Astrocyte of the spinal cord (primary cell): ENCODE measurements around the gene EXOC4.

Experiments used
- DNase-seq: peaks from one replicate; pipeline ENCODE4 v3.0.0; 2011; ENCODE audit warnings: low read depth, low spot score
- H3K4me3 ChIP-seq: 2 replicates; pipeline ENCODE4 v1.5.1; 2011; ENCODE audit warnings: low read depth, mild to moderate bottlenecking, low read length, moderate library complexity
- in situ Hi-C: cut with HindIII; loops from 2 replicates; pipeline ENCODE4 v1.10.0; 2017; ENCODE audit warnings: low sequenced_read_pairs
- TF ChIP-seq, protein P1 (sequence below): IDR thresholded peaks from 2 replicates; pipeline ENCODE4 v1.5.1; 2012; ENCODE audit warnings: low read depth, mild to moderate bottlenecking, low read length, inconsistent platforms

The EXOC4 gene

DNA sequence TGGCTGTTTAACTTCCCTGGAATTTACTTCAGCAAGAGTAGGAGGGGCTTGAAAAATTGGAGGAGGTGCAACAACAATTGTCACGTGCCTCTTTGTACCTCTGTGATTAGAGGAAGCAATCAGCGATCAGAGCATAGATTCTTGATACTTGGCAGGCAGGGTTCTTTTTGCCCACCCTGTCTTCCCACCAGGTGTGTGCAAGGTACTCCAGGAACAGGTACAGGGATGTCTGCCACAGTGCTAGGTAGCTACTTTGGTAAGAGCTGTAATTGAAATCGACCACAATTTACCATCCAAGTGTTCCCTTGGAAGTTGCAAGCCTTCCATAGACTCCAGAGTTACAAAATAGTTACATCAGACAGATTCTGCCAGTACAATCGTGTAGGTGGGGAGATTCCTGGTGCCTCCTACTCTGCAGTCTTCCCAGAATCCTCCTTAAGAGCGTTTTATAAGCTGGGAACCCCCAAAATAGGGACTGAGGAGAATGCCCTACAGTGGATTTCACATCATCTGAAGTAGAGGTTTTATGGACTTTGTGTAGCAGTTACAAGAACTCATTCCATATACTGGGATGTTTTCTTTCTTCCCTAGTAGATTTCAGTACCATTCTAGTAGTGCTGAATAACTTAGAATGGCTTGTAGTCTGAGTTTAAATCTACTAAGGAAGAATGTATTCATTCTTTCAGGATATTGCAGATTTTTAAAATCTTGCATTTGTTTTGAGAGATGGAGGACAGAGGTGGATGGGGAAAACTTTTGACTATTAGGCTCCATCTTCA lies 101.9 kb downstream of the EXOC4 start:
- DNase-seq = peak; percentile 30
- TF ChIP-seq, protein P1, sequence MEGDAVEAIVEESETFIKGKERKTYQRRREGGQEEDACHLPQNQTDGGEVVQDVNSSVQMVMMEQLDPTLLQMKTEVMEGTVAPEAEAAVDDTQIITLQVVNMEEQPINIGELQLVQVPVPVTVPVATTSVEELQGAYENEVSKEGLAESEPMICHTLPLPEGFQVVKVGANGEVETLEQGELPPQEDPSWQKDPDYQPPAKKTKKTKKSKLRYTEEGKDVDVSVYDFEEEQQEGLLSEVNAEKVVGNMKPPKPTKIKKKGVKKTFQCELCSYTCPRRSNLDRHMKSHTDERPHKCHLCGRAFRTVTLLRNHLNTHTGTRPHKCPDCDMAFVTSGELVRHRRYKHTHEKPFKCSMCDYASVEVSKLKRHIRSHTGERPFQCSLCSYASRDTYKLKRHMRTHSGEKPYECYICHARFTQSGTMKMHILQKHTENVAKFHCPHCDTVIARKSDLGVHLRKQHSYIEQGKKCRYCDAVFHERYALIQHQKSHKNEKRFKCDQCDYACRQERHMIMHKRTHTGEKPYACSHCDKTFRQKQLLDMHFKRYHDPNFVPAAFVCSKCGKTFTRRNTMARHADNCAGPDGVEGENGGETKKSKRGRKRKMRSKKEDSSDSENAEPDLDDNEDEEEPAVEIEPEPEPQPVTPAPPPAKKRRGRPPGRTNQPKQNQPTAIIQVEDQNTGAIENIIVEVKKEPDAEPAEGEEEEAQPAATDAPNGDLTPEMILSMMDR = no peak
- in situ Hi-C loops = no loop called here
- H3K4me3 ChIP-seq = no peak overlapping the region

DNA sequence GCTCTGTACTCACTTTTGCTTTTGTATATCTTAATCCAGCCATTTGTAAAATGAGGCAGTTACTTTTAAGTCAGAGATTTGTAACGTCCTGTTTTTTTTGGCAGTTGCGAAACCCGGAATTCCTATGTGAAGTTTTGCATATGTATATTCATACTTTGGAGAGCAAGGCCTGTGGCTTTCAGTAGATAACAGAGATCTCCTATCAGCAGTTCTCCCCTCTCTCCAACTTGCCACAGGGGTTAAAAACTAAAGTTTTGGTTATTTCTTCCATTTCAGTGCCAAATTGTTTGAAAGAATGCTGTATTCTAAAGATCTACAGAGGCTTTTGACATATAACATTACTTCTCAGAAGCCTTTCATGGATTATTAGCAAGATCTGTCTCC lies 102.4 kb downstream of the EXOC4 start:
- TF ChIP-seq, protein P1 = no peak
- DNase-seq = peak; percentile 64
- in situ Hi-C loops = no loop called here
- H3K4me3 ChIP-seq = no peak overlapping the region

DNA sequence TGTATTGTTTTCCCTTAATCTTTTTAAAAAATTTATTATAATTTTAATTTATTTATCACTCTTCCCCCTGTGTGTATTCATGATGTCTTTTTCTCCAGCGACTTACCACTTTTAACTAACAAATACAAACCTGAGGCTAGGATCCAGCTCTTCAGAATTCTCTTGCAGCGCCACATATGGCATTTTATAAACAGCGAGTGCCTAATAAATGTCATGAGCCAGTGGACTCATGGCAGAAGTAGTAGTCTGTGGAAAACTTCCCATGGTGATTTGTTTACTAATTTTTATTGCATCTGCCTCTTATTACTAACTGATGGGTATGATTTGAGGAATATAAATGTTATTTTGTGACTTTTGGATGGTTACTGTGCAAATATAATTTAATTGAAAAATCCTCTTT lies 102.9 kb downstream of the EXOC4 start:
- DNase-seq = no peak
- in situ Hi-C loops = no loop called here
- TF ChIP-seq, protein P1 = no peak
- H3K4me3 ChIP-seq = no peak overlapping the region

DNA sequence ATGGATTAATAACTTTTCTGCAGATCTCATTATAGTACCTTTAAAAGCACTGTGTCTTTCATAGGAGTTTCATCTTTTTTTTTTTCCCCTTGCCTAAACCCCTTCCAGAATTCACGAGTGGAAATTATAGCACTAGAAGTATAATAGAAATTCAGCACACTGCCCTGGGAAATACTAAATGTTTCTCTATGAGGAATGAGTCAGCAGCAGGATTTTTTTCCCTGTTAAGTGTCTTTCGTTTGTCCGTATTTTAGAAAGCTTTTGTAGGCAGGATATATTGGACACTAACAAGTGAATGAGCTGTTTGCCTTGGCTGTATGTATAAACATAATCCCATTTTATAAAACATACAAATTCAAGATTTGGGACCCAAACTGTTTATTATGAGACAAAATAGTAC lies 105.8 kb downstream of the EXOC4 start:
- in situ Hi-C loops = no loop called here
- no peak overlapping the region for H3K4me3 ChIP-seq
- TF ChIP-seq, protein P1 = no peak
- DNase-seq = peak; percentile 47

DNA sequence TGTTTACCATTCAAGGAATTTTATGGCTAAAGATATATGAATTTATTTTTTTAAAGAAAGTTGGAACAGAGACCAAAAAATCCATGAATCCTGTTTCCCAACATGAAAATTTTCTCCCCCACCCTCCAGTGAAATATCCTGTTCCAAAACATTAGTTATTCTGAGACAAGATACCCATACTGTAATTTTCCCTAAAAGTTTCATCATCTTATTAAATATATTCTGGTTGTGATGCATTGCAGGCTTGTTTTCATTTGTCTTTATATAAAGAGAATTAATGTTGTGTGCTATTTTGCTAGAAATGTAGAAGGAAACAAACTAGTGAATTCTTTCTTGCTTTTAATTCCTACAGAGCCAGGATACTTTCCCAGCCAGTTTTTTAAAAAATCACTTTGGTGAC lies 106.6 kb downstream of the EXOC4 start:
- in situ Hi-C loops = no loop called here
- no peak overlapping the region for H3K4me3 ChIP-seq
- TF ChIP-seq, protein P1 = no peak
- DNase-seq = no peak

DNA sequence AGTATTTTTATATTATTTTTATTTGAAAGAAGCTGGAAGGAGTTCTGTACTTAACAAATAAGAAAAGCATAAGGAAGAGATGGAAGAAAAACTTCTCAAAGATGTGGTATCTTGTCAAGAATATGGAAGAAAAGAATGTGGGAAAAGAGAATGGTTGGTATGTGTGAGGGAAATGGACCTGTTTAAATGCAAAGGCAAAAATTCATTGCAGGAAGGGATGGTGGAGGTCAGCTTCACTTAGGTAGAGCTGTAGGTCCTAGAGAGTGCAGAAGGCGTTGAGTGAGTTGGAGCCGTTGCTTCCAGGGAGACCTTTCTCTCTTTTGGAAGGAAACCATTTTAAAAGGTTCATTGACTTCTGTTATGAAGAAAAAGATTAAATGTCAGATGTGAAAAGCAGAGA lies 107.3 kb downstream of the EXOC4 start:
- TF ChIP-seq, protein P1 = no peak
- H3K4me3 ChIP-seq = no peak overlapping the region
- no peak for DNase-seq
- in situ Hi-C loops = no loop called here
